Measurements from ENCODE around the gene BAIAP3. TPM values are rescaled to one million over a fixed set of nuclear protein-coding genes. Genes with fewer than 3 reads are reported as not detected.

The BAIAP3 gene
- total and polyA plus RNA-seq, 2 donors (not counting 3 experiments of a cell fraction or from before 2014, with no cell fraction given): 0.36 to 0.66 TPM

- H3K9me3 ChIP-seq (replicated peaks; ENCODE audit: control insufficient read depth, insufficient read depth, low read length): no peaks in the 10 kb centered on the region
- no peaks in the 10 kb centered on the region for H4K20me1 ChIP-seq (replicated peaks; ENCODE audit: control insufficient read depth, extremely low read depth, insufficient read depth, low read length)
- H3K4me1 ChIP-seq (ENCODE audit: control insufficient read depth, extremely low read depth, insufficient read depth, low read length): no peaks in the 10 kb centered on the region
- intact Hi-C loops (cut with micrococcal nuclease) (no loop called here), dilution Hi-C loops (cut with MboI; ENCODE audit: extremely low pct_ligation_motif_present, low sequenced_read_pairs) (no loop called here)
- no peak overlapping the region for H3K27ac ChIP-seq (ENCODE audit: insufficient read depth, low read depth, low read length)
- POLR2A ChIA-PET: no interaction called here
- TF ChIP-seq MAX (IDR thresholded peaks at IDR 0.05; ENCODE audit: insufficient read depth, insufficient read length) (no peak), CTCF (IDR thresholded peaks at IDR 0.05; ENCODE audit: extremely low read depth in 1 of 2, insufficient read depth in 1 of 2, low read depth in 1 of 2, low read length in 2 of 2) (no peak), POLR2A (IDR thresholded peaks at IDR 0.05; ENCODE audit: low read depth, low read length) (no peak), GATA2 (IDR thresholded peaks at IDR 0.05; ENCODE audit: insufficient read depth, insufficient read length, low read depth, low read length) (no peak), MYC (IDR thresholded peaks at IDR 0.05; ENCODE audit: low read depth, low read length) (no peak), JUN (IDR thresholded peaks at IDR 0.05; ENCODE audit: borderline replicate concordance, insufficient read depth, insufficient read length, low read depth) (no peak), FOS (IDR thresholded peaks at IDR 0.05; ENCODE audit: borderline replicate concordance, insufficient read depth, low read length) (no peak), POLR2AphosphoS5 (IDR thresholded peaks at IDR 0.05; ENCODE audit: insufficient read depth, low read depth, low read length) (no peak), EZH2 (IDR thresholded peaks at IDR 0.05; ENCODE audit: borderline replicate concordance, low read depth, low read length, severe bottlenecking) (no peak)
- no peaks in the 10 kb centered on the region for H3K27me3 ChIP-seq (ENCODE audit: control insufficient read depth in 2 of 2, insufficient read depth in 2 of 2, low read length in 2 of 2)
- FAIRE-seq (no peak), DNase-seq (ENCODE audit: low read depth, low spot score) (no peak)
- no peaks in the 10 kb centered on the region for H3K36me3 ChIP-seq (ENCODE audit: control insufficient read depth in 2 of 2, extremely low read depth in 1 of 2, insufficient read depth in 2 of 2, low read length in 2 of 2)
- H3K9me1 ChIP-seq (replicated peaks; ENCODE audit: control insufficient read depth, extremely low read depth, insufficient read depth, low read length): no peaks in the 10 kb centered on the region
- no peak overlapping the region for H3K4me3 ChIP-seq (replicated peaks in 1 of 3; ENCODE audit: insufficient read depth in 1 of 3, low read depth in 1 of 3, low read length in 3 of 3)
- H3K79me2 ChIP-seq (ENCODE audit: control insufficient read depth, insufficient read depth, low read length): no peaks in the 10 kb centered on the region
- no peak overlapping the region for H3K9ac ChIP-seq (replicated peaks; ENCODE audit: extremely low read depth, insufficient read depth, low read length)
- H3K4me2 ChIP-seq (ENCODE audit: insufficient read depth, low read length): no peak overlapping the region
- no TSS peak for BruUV-seq (replicated peaks)
- CTCF ChIA-PET: no interaction called here
- H2AFZ ChIP-seq (ENCODE audit: low read depth, low read length): no peak overlapping the region
Measured at GRCh38 chr16:1340730-1341494, 7.5 kb downstream of the BAIAP3 start.
